ENCODE data around the gene ALAS1. TPM values are rescaled to one million over a fixed set of nuclear protein-coding genes. Genes with fewer than 3 reads are reported as not detected.

ALAS1 gene
- total and polyA plus RNA-seq, 2 experiments from 2014 or later: 17.8 to 42.8 TPM

GRCh38 chr3:52228266-52228665, 30.3 kb downstream of the ALAS1 start:
- H3K36me3 ChIP-seq (ENCODE audit: insufficient read depth): peaks cover 3% of the 10 kb centered on the region; the same call in 1 of the 2 replicates
- Mint-ChIP-seq H3K4me3 (no peak overlapping the region), H3K9me3 (no peaks in the 10 kb centered on the region), H3K27me3 (ENCODE audit: insufficient read depth, low read depth, poor library complexity) (peaks cover 12% of the 10 kb centered on the region), H3K4me1 (peaks cover 7% of the 10 kb centered on the region), H3K36me3 (ENCODE audit: low read depth) (peaks cover 21% of the 10 kb centered on the region), H3K27ac (no peak overlapping the region)
- TF ChIP-seq POLR2AphosphoS5 (IDR thresholded peaks at IDR 0.05; ENCODE audit: low read depth) (no peak), NANOG (IDR thresholded peaks at IDR 0.05; ENCODE audit: borderline replicate concordance) (no peak), JUNB (IDR thresholded peaks at IDR 0.05; ENCODE audit: unreplicated experiment) (no peak), EZH2phosphoT487 (IDR thresholded peaks at IDR 0.05; ENCODE audit: unreplicated experiment) (no peak), CREB1 (CRISPR knock-in tag; IDR thresholded peaks at IDR 0.05; ENCODE audit: low read depth) (no peak), CTCF (conservative IDR thresholded peaks at IDR 0.05; ENCODE audit: low read depth in 2 of 2) (no peak), STAT1 (IDR thresholded peaks at IDR 0.05; ENCODE audit: unreplicated experiment) (no peak)
- H3K79me2 ChIP-seq (replicated peaks; ENCODE audit: insufficient read depth): no peaks in the 10 kb centered on the region
- H3K27ac ChIP-seq (ENCODE audit: low read depth): no peak overlapping the region
- 0 out of 2 replicates have a peak, but pooled peaks cover 3% of the 10 kb centered on the region for H4K20me1 ChIP-seq (replicated peaks; ENCODE audit: insufficient read depth)
- H2AFZ ChIP-seq: no peak overlapping the region
- 0 out of 2 replicates have a peak, but pooled peaks cover 5% of the 10 kb centered on the region for H3F3A ChIP-seq (replicated peaks; ENCODE audit: low read depth)
- no peaks in the 10 kb centered on the region for H3K9me2 ChIP-seq (ENCODE audit: insufficient read depth)
- H3K4me2 ChIP-seq: no peak overlapping the region
- no peaks in the 10 kb centered on the region for H3K27me3 ChIP-seq (ENCODE audit: insufficient read depth)
- no peak for DNase-seq (ENCODE audit: low spot score)
- no peaks in the 10 kb centered on the region for H3K4me1 ChIP-seq (ENCODE audit: insufficient read depth)
- no peak for ATAC-seq
- H3K4me3 ChIP-seq: no peak overlapping the region

GRCh38 chr3:52228751-52229291, 30.9 kb downstream of the ALAS1 start:
- H4K20me1 ChIP-seq (replicated peaks; ENCODE audit: insufficient read depth): 0 out of 2 replicates have a peak, but pooled peaks cover 5% of the 10 kb centered on the region
- no peaks in the 10 kb centered on the region for H3K79me2 ChIP-seq (replicated peaks; ENCODE audit: insufficient read depth)
- no peak overlapping the region for H3K27ac ChIP-seq (ENCODE audit: low read depth)
- peaks cover 3% of the 10 kb centered on the region; the same call in 1 of the 2 replicates for H3K36me3 ChIP-seq (ENCODE audit: insufficient read depth)
- H3F3A ChIP-seq (replicated peaks; ENCODE audit: low read depth): 0 out of 2 replicates have a peak, but pooled peaks cover 5% of the 10 kb centered on the region
- H3K9me2 ChIP-seq (ENCODE audit: insufficient read depth): no peaks in the 10 kb centered on the region
- no peaks in the 10 kb centered on the region for H3K27me3 ChIP-seq (ENCODE audit: insufficient read depth)
- H3K4me3 ChIP-seq: no peak overlapping the region
- Mint-ChIP-seq H3K4me3 (no peak overlapping the region), H3K9me3 (no peaks in the 10 kb centered on the region), H3K4me1 (peaks cover 7% of the 10 kb centered on the region), H3K27ac (no peak overlapping the region), H3K27me3 (ENCODE audit: insufficient read depth, low read depth, poor library complexity) (peaks cover 10% of the 10 kb centered on the region), H3K36me3 (ENCODE audit: low read depth) (peaks cover 23% of the 10 kb centered on the region)
- no peak for ATAC-seq
- H3K4me2 ChIP-seq: no peak overlapping the region
- H3K4me1 ChIP-seq (ENCODE audit: insufficient read depth): no peaks in the 10 kb centered on the region
- no peak for DNase-seq (ENCODE audit: low spot score)
- no peak overlapping the region for H2AFZ ChIP-seq
- TF ChIP-seq EZH2 (IDR thresholded peaks at IDR 0.05; ENCODE audit: low read depth, unreplicated experiment): no peak
- TF ChIP-seq POLR2AphosphoS5 (IDR thresholded peaks at IDR 0.05; ENCODE audit: low read depth): no peak
- TF ChIP-seq, protein P1, sequence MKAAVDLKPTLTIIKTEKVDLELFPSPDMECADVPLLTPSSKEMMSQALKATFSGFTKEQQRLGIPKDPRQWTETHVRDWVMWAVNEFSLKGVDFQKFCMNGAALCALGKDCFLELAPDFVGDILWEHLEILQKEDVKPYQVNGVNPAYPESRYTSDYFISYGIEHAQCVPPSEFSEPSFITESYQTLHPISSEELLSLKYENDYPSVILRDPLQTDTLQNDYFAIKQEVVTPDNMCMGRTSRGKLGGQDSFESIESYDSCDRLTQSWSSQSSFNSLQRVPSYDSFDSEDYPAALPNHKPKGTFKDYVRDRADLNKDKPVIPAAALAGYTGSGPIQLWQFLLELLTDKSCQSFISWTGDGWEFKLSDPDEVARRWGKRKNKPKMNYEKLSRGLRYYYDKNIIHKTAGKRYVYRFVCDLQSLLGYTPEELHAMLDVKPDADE (IDR thresholded peaks at IDR 0.05): no peak
- TF ChIP-seq EZH2phosphoT487 (IDR thresholded peaks at IDR 0.05; ENCODE audit: unreplicated experiment): no peak
- TF ChIP-seq, protein P2, sequence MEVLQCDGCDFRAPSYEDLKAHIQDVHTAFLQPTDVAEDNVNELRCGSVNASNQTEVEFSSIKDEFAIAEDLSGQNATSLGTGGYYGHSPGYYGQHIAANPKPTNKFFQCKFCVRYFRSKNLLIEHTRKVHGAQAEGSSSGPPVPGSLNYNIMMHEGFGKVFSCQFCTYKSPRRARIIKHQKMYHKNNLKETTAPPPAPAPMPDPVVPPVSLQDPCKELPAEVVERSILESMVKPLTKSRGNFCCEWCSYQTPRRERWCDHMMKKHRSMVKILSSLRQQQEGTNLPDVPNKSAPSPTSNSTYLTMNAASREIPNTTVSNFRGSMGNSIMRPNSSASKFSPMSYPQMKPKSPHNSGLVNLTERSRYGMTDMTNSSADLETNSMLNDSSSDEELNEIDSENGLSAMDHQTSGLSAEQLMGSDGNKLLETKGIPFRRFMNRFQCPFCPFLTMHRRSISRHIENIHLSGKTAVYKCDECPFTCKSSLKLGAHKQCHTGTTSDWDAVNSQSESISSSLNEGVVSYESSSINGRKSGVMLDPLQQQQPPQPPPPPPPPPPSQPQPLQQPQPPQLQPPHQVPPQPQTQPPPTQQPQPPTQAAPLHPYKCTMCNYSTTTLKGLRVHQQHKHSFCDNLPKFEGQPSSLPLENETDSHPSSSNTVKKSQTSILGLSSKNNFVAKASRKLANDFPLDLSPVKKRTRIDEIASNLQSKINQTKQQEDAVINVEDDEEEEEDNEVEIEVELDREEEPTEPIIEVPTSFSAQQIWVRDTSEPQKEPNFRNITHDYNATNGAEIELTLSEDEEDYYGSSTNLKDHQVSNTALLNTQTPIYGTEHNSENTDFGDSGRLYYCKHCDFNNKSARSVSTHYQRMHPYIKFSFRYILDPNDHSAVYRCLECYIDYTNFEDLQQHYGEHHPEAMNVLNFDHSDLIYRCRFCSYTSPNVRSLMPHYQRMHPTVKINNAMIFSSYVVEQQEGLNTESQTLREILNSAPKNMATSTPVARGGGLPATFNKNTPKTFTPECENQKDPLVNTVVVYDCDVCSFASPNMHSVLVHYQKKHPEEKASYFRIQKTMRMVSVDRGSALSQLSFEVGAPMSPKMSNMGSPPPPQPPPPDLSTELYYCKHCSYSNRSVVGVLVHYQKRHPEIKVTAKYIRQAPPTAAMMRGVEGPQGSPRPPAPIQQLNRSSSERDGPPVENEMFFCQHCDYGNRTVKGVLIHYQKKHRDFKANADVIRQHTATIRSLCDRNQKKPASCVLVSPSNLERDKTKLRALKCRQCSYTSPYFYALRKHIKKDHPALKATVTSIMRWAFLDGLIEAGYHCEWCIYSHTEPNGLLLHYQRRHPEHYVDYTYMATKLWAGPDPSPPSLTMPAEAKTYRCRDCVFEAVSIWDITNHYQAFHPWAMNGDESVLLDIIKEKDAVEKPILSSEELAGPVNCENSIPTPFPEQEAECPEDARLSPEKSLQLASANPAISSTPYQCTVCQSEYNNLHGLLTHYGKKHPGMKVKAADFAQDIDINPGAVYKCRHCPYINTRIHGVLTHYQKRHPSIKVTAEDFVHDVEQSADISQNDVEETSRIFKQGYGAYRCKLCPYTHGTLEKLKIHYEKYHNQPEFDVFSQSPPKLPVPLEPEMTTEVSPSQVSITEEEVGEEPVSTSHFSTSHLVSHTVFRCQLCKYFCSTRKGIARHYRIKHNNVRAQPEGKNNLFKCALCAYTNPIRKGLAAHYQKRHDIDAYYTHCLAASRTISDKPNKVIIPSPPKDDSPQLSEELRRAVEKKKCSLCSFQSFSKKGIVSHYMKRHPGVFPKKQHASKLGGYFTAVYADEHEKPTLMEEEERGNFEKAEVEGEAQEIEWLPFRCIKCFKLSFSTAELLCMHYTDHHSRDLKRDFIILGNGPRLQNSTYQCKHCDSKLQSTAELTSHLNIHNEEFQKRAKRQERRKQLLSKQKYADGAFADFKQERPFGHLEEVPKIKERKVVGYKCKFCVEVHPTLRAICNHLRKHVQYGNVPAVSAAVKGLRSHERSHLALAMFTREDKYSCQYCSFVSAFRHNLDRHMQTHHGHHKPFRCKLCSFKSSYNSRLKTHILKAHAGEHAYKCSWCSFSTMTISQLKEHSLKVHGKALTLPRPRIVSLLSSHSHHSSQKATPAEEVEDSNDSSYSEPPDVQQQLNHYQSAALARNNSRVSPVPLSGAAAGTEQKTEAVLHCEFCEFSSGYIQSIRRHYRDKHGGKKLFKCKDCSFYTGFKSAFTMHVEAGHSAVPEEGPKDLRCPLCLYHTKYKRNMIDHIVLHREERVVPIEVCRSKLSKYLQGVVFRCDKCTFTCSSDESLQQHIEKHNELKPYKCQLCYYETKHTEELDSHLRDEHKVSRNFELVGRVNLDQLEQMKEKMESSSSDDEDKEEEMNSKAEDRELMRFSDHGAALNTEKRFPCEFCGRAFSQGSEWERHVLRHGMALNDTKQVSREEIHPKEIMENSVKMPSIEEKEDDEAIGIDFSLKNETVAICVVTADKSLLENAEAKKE (CRISPR knock-in tag; IDR thresholded peaks at IDR 0.05): no peak
- TF ChIP-seq CTCF (conservative IDR thresholded peaks at IDR 0.05; ENCODE audit: low read depth in 2 of 2): no peak

Measured in GM23338 (cell line).